ENCODE data around the gene PLA2G2F.

The PLA2G2F gene

GRCh38 chr1:20187813-20188454 lies 48.8 kb downstream of the PLA2G2F start:
- DNase-seq (ENCODE audit: low read depth): no peak
- no peak overlapping the region for H3K4me3 ChIP-seq (ENCODE audit: control insufficient read depth, low read depth, low read length)
- no peak for TF ChIP-seq CTCF (IDR thresholded peaks at IDR 0.05; ENCODE audit: control insufficient read depth, insufficient read depth, low read depth, low read length, missing control alignments)

- H3K4me3 ChIP-seq (ENCODE audit: control insufficient read depth, low read depth, low read length): no peak overlapping the region
- no peak for DNase-seq (ENCODE audit: low read depth)
Observed at GRCh38 chr1:20188455-20188817, 49.3 kb downstream of the PLA2G2F start.

GRCh38 chr1:20189664-20190063 lies 50.5 kb downstream of the PLA2G2F start:
- no peak overlapping the region for H3K4me3 ChIP-seq (ENCODE audit: control insufficient read depth, low read depth, low read length)
- DNase-seq (ENCODE audit: low read depth): no peak
- TF ChIP-seq CTCF (IDR thresholded peaks at IDR 0.05; ENCODE audit: control insufficient read depth, insufficient read depth, low read depth, low read length, missing control alignments): no peak

More at GRCh38 chr1:20188455-20188817, 49.3 kb downstream of the PLA2G2F start:
- no peak for TF ChIP-seq CTCF (IDR thresholded peaks at IDR 0.05; ENCODE audit: control insufficient read depth, insufficient read depth, low read depth, low read length, missing control alignments)

- TF ChIP-seq CTCF (IDR thresholded peaks at IDR 0.05; ENCODE audit: control insufficient read depth, insufficient read depth, low read depth, low read length, missing control alignments): no peak
- DNase-seq (ENCODE audit: low read depth): no peak
- H3K4me3 ChIP-seq (ENCODE audit: control insufficient read depth, low read depth, low read length): no peak overlapping the region
Observed at GRCh38 chr1:20190256-20191160, 51.4 kb downstream of the PLA2G2F start.

- DNase-seq (ENCODE audit: low read depth): no peak
- TF ChIP-seq CTCF (IDR thresholded peaks at IDR 0.05; ENCODE audit: control insufficient read depth, insufficient read depth, low read depth, low read length, missing control alignments): no peak
- H3K4me3 ChIP-seq (ENCODE audit: control insufficient read depth, low read depth, low read length): no peak overlapping the region
Observed at GRCh38 chr1:20191266-20191825, 52.2 kb downstream of the PLA2G2F start.

GRCh38 chr1:20192364-20192763 lies 53.2 kb downstream of the PLA2G2F start:
- no peak for DNase-seq (ENCODE audit: low read depth)
- H3K4me3 ChIP-seq (ENCODE audit: control insufficient read depth, low read depth, low read length): no peak overlapping the region
- TF ChIP-seq CTCF (IDR thresholded peaks at IDR 0.05; ENCODE audit: control insufficient read depth, insufficient read depth, low read depth, low read length, missing control alignments): no peak

All from AG09309 (cell line).